Epidermal melanocyte (primary cell): ENCODE data around the gene MACF1.
"Not testable (repeated sequence)": the region's sequence is repeated elsewhere in the genome, so short reads cannot be mapped to it uniquely, and the experiment has no call there.

Experiments
- DNase-seq: peaks from one replicate; pipeline ENCODE4 v3.0.0; 2011; ENCODE audit warnings: low spot score; ENCODE audit not compliant: insufficient read length

Gene MACF1

GRCh38 chr1:39204441-39205081, at the start of gene MACF1:
MACF1 (plus strand) TSS chr1:39204695; CDS start chr1:39205023, 328 bp downstream.
- no peak for DNase-seq

- DNase-seq = no peak
These were observed 47.2 kb upstream of the MACF1 start for GRCh38 chr1:39157304-39157703.

GRCh38 chr1:39158327-39159086, 46.0 kb upstream of the MACF1 start:
- no peak for DNase-seq

GRCh38 chr1:39159224-39160036, 45.1 kb upstream of the MACF1 start:
- no peak for DNase-seq

- DNase-seq = no peak
These were observed 43.8 kb upstream of the MACF1 start for GRCh38 chr1:39160703-39161102.

- DNase-seq = not testable (repeated sequence)
These were observed 42.7 kb upstream of the MACF1 start for GRCh38 chr1:39161811-39162210.

GRCh38 chr1:39163469-39163868, 41.0 kb upstream of the MACF1 start:
- DNase-seq = no peak

- no peak for DNase-seq
These were observed 40.2 kb upstream of the MACF1 start for GRCh38 chr1:39164256-39164655.

GRCh38 chr1:39165049-39165448, 39.4 kb upstream of the MACF1 start:
- DNase-seq = no peak

- no peak for DNase-seq
These were observed 39.0 kb upstream of the MACF1 start for GRCh38 chr1:39165488-39165887.

- DNase-seq = no peak
These were observed 36.8 kb upstream of the MACF1 start for GRCh38 chr1:39167632-39168209.

GRCh38 chr1:39168301-39169080, 36.0 kb upstream of the MACF1 start:
- no peak for DNase-seq

GRCh38 chr1:39170731-39171667, 33.5 kb upstream of the MACF1 start:
- DNase-seq = no peak

GRCh38 chr1:39173119-39173994, 31.1 kb upstream of the MACF1 start:
- DNase-seq = peak; percentile 57

GRCh38 chr1:39173995-39174380, 30.5 kb upstream of the MACF1 start:
- no peak for DNase-seq

- no peak for DNase-seq
These were observed 30.0 kb upstream of the MACF1 start for GRCh38 chr1:39174390-39175081.

- no peak for DNase-seq
These were observed 26.8 kb upstream of the MACF1 start for GRCh38 chr1:39177706-39178105.
